Suprapubic skin (tissue), 4 donors: ENCODE measurements around the gene MYO18B. TPM values are rescaled to one million over a fixed set of nuclear protein-coding genes. Genes with fewer than 3 reads are reported as not detected.

Experiments used
- DNase-seq, 2 donors: peaks; one replicate each; pipeline ENCODE4 v3.0.0-alpha.2; 2019; ENCODE audit warnings: low spot score in 2 of 2
- H3K27ac ChIP-seq: fragments of 200-600 bp; sonication (generic); one replicate; pipeline ENCODE4 v1.5.1; 2019
- H3K27me3 ChIP-seq: fragments of 200-600 bp; sonication (generic); one replicate; pipeline ENCODE4 v1.5.1; 2019
- H3K36me3 ChIP-seq: fragments of 200-600 bp; sonication (generic); one replicate; pipeline ENCODE4 v1.5.1; 2019
- H3K4me1 ChIP-seq: fragments of 200-600 bp; sonication (generic); one replicate; pipeline ENCODE4 v1.5.1; 2019
- H3K4me3 ChIP-seq: fragments of 200-600 bp; sonication (generic); one replicate; pipeline ENCODE4 v1.5.1; 2019; ENCODE audit warnings: mild to moderate bottlenecking
- H3K9me3 ChIP-seq: fragments of 200-600 bp; sonication (generic); one replicate; pipeline ENCODE4 v1.5.1; 2019
- CTCF ChIP-seq, 2 donors: fragments of 200-600 bp in 1 of 2; fragments of 450-650 bp in 1 of 2; sonication (generic) in 1 of 2; IDR thresholded peaks; one replicate each; pipeline ENCODE4 v1.5.1; 2016 to 2019; ENCODE audit warnings: antibody characterized with exemption in 2 of 2, mild to moderate bottlenecking in 1 of 2, moderate library complexity in 1 of 2
- EP300 ChIP-seq: sonication (generic); formaldehyde crosslinking; IDR thresholded peaks from one replicate; pipeline ENCODE4 v1.6.1; 2017; ENCODE audit warnings: antibody characterized with exemption
- POLR2A ChIP-seq, 2 donors: fragments of 450-650 bp; IDR thresholded peaks; one replicate each; pipeline ENCODE4 v1.6.1; 2017; ENCODE audit warnings: antibody characterized with exemption in 2 of 2, mild to moderate bottlenecking in 2 of 2, moderate library complexity in 2 of 2
- POLR2AphosphoS5 ChIP-seq, 3 donors: sonication (generic); formaldehyde crosslinking; IDR thresholded peaks; one replicate each; pipeline ENCODE4 v1.6.1; 2017; ENCODE audit warnings: antibody characterized with exemption in 3 of 3
- WGBS: methylation state at CpG from one replicate; pipeline ENCODE4 v1.1.5; 2018; 5-methylcytosine and 5-hydroxymethylcytosine counted together
- total RNA-seq, 4 donors: library from RNA; depleted of rRNA; stranded (reverse); fragments of >200 nt; gene quantifications; one replicate each; pipeline ENCODE4 v1.1.0, GENCODE V29; 2016

The MYO18B gene
- total RNA-seq, 4 donors from 2014 or later: 1.2 to 3.2 (median 1.7) TPM

DNA sequence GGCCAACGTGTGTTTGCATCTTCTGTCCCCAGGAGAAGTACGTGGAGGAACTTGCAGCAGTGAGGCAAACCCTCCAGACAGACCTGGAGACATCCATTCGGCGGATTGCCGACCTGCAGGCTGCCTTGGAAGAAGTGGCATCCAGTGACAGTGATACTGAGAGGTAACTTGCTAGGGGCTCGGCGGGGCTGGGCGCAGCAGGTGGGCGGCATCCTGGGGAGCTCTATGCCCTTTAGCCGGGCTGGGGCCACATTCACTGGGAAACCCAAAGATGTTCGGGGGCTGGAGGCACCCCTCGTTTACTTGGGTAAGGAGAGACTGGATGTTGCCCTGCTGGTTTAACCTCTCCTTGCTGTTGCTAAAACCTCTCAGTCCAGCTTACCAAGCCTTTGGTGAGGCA lies 250.3 kb downstream of the MYO18B start:
- Histone ChIP-seq H3K4me3 (no peak overlapping the region), H3K27me3 (peaks cover 17% of the 10 kb centered on the region), H3K36me3 (no peaks in the 10 kb centered on the region), H3K9me3 (no peaks in the 10 kb centered on the region), H3K4me1 (no peaks in the 10 kb centered on the region), H3K27ac (no peak overlapping the region)
- TF ChIP-seq POLR2A (IDR thresholded peaks at IDR 0.05) (no peak), EP300 (no peak), CTCF (IDR thresholded peaks at IDR 0.05) (no peak), POLR2AphosphoS5 (IDR thresholded peaks at IDR 0.05) (no peak)
- 74% methylated on average over 9 of the region's 12 CpGs for WGBS
- DNase-seq: no peak

DNA sequence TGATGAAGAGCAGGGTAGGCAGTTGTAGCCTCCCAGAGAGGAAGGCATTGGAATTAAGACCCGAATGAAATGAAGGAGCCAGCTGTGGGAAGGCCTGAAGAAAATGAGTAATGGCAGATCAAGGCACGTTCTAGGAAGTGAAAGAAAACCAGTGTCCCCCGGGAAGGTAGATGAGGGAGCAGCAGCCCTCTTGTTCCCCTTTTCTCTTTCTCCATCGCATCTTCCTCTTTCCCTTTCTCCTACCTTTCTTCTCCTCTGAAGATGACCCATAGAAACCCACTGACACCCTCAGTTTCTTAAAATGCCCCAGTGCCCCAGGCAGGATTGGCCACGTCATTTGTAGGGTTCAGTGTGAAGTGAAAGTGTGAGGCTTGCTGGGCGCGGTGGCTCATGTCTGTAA lies 254.7 kb downstream of the MYO18B start:
- Histone ChIP-seq H3K36me3 (no peaks in the 10 kb centered on the region), H3K27me3 (peaks cover 13% of the 10 kb centered on the region), H3K9me3 (no peaks in the 10 kb centered on the region), H3K4me1 (no peaks in the 10 kb centered on the region), H3K27ac (no peak overlapping the region), H3K4me3 (no peak overlapping the region)
- WGBS: 73% methylated on average over 7 of the region's 7 CpGs
- TF ChIP-seq POLR2A (IDR thresholded peaks at IDR 0.05): no peak
- no peak for TF ChIP-seq EP300
- TF ChIP-seq CTCF (IDR thresholded peaks at IDR 0.05): no peak
- TF ChIP-seq POLR2AphosphoS5 (IDR thresholded peaks at IDR 0.05): no peak
- DNase-seq: no peak

- no peak for TF ChIP-seq EP300
- TF ChIP-seq POLR2A (IDR thresholded peaks at IDR 0.05): no peak
- Histone ChIP-seq H3K4me1 (no peaks in the 10 kb centered on the region), H3K9me3 (no peaks in the 10 kb centered on the region), H3K4me3 (no peak overlapping the region), H3K27me3 (peaks cover 13% of the 10 kb centered on the region), H3K36me3 (no peaks in the 10 kb centered on the region), H3K27ac (no peak overlapping the region)
- no peak for DNase-seq
- 67% methylated on average over 11 of the region's 11 CpGs for WGBS
Observed at GRCh38 chr22:25997886-25998775, 256.1 kb downstream of the MYO18B start.

DNA sequence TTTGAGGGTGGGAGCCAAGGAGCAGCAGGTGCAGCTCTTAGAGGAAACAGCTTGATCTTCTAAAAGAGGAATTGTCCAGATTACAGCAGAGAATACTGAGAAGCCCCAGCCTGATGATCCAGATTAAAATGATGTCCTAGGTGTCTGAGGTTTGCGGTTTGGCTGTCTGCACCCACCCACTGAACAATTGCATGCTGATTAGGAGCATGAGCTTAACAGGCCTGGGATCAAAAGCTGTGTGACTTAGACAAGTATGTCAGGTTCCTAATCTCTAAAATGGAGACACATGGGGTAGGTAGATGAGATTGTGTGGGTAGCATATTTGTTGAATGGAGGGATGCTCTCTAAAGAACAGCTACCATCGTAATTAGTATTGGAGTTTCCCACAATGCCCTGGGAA lies 260.5 kb downstream of the MYO18B start:
- no peaks in the 10 kb centered on the region for H3K4me1 ChIP-seq
- H3K27ac ChIP-seq: no peak overlapping the region
- 85% methylated on average over 2 of the region's 2 CpGs for WGBS
- DNase-seq: no peak
- TF ChIP-seq POLR2A (IDR thresholded peaks at IDR 0.05) (no peak), POLR2AphosphoS5 (IDR thresholded peaks at IDR 0.05) (no peak), EP300 (no peak), CTCF (IDR thresholded peaks at IDR 0.05) (no peak)
- H3K36me3 ChIP-seq: no peaks in the 10 kb centered on the region
- H3K4me3 ChIP-seq: no peak overlapping the region
- H3K9me3 ChIP-seq: no peaks in the 10 kb centered on the region
- peaks cover 6% of the 10 kb centered on the region for H3K27me3 ChIP-seq

DNA sequence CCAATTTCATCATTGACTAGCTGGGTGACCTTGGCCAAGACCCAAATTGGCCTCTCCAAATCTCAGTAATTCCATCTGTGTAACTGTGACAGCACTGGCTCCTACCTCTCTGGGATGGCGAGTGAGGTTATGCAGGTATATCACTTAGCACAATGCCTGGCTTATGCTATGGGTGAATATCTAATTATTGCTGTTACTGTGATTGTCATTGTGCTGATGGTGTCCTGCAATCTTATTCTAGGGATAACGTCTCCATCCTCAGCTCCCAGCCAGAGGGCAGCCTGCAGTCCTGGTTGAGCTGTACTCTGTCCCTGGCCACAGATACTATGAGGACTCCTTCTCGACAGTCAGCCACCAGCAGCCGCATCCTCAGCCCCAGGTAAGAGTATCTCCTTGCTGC lies 262.5 kb downstream of the MYO18B start:
- WGBS: 90% methylated on average over 4 of the region's 4 CpGs
- Histone ChIP-seq H3K27me3 (peaks cover 18% of the 10 kb centered on the region), H3K4me1 (no peaks in the 10 kb centered on the region)

More for the DNA sequence above, 262.5 kb downstream of the MYO18B start:
- Histone ChIP-seq H3K36me3 (no peaks in the 10 kb centered on the region), H3K9me3 (no peaks in the 10 kb centered on the region), H3K27ac (no peak overlapping the region), H3K4me3 (no peak overlapping the region)
- no peak for DNase-seq
- TF ChIP-seq CTCF (IDR thresholded peaks at IDR 0.05) (no peak), EP300 (no peak), POLR2AphosphoS5 (IDR thresholded peaks at IDR 0.05) (no peak), POLR2A (IDR thresholded peaks at IDR 0.05) (no peak)
